SIG-M5 treated with dmso at 0.1 percent for 504 hours (cell line): ENCODE measurements around the gene ETV3.
A peak's percentile ranks its signal among the peaks of the same experiment; 100 is the strongest.

ENCODE experiments used
- DNase-seq: peaks from one replicate; lab custom pipeline; 2025; ENCODE audit not compliant: unreplicated experiment; lab: John Stamatoyannopoulos, UW

ETV3 gene

GRCh38 chr1:157140063-157140588, 1.9 kb upstream of the ETV3 start:
- no peak for DNase-seq

- peak; percentile 35 for DNase-seq
Observed at GRCh38 chr1:157139052-157139715, 989 bp upstream of the ETV3 start.

DNA sequence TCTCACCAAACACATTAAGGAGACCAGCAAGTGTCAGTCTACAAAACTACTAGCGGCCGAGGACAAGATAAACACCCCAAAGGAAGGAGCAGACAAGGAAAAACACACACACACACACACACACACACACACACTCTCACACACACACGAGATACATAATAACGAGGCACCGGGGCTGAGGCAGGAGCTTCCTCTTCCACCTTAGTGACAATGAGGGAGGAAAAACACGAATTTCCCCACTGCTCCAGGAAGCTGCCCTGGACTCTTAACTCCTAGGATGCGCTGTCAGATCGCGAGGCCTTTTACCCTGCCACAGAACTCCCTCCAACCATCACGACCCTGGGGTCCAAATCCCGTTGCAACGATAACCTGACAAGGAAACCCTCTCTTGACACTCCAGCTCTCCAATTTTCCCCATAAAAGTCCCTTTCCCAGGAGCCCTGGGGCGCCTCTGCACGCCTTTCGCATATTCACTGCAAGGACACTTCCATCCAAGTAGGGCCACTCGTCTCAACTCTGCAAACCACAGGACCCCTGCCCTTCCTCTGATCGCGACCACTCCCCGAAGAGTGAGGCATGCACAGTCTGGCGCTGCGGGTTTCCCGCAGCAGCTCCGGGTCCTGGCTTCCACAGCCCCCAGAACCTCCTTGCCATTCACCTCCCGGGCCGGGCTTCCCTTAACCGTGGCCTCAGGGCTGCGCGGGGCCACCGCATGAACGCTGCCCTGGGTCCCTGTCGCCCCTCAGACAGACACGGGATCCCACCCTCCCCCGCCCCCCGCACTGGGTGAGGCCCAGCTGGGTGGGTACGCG, 581 bp downstream of the ETV3 start:
- DNase-seq = peak; percentile 64

GRCh38 chr1:157137046-157137407, 1.2 kb downstream of the ETV3 start:
- DNase-seq = no peak

DNA sequence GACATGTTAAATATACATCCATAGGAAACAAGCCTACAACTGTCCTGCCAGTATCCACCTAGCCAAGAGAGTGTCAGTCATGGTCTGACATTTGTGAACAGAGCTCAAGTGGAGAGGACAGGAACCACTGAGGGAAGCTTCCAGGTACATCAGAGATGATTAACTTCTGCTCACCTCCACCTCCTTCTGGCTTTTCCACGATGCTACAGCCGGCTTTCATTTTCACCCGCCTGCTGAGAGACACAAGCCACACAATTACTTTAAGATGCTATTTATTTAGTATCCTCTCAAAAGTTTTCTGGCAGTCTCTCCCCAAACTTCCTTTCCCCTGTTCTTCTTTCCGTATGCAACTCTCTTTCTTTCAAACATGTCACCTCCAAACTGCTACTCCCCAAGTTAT, 2.1 kb downstream of the ETV3 start:
- no peak for DNase-seq

DNA sequence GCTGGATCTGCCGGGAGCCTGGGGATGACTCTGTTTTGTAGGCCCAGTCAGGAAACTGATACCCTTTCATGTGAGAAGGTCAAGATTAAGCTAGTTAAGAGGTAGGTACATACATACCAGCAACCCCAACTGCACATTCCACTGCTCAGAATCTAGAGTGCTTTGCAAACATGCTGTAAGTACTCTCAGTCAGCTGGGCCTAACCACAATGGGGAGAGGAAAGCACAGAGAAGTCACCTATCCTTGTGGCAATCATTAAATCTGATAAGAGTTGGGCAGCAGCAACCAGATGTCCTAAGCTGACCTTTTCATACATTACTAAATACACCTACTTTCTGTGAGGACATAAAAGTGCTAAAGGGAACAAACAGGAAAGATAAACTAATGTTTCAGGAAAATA, 2.5 kb downstream of the ETV3 start:
- DNase-seq = no peak

DNA sequence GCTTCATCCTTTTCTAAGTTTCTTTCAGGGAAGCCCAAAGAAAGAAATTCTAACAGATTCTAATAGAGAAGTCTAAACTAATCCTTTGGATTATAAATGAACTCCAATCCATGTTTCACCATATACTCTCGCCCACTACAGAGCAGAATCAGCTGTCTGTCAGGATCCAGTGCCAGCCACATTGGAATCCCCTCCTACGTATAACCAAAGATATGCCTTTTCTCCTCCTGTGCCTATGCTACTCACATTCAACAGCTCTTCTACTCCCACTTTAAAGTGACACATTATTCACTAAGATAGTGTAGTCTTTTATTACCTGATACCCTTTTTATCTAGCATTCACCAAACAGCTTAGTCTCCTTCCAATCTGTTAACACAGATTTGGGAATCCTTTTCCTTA, 3.1 kb downstream of the ETV3 start:
- DNase-seq = no peak

GRCh38 chr1:157134442-157134841, 3.8 kb downstream of the ETV3 start:
- no peak for DNase-seq

- no peak for DNase-seq
Observed at GRCh38 chr1:157133426-157133825, 4.8 kb downstream of the ETV3 start.

- DNase-seq = peak; percentile 59
Observed at GRCh38 chr1:157132616-157133167, 5.5 kb downstream of the ETV3 start.

GRCh38 chr1:157132111-157132510, 6.1 kb downstream of the ETV3 start:
- no peak for DNase-seq

- no peak for DNase-seq
Observed at GRCh38 chr1:157131281-157131680, 6.9 kb downstream of the ETV3 start.

GRCh38 chr1:157124855-157125254, 13.3 kb downstream of the ETV3 start:
- DNase-seq = no peak

GRCh38 chr1:157119448-157119847, 18.7 kb downstream of the ETV3 start:
- no peak for DNase-seq

- DNase-seq = no peak
Observed at GRCh38 chr1:157119008-157119407, 19.2 kb downstream of the ETV3 start.

DNA sequence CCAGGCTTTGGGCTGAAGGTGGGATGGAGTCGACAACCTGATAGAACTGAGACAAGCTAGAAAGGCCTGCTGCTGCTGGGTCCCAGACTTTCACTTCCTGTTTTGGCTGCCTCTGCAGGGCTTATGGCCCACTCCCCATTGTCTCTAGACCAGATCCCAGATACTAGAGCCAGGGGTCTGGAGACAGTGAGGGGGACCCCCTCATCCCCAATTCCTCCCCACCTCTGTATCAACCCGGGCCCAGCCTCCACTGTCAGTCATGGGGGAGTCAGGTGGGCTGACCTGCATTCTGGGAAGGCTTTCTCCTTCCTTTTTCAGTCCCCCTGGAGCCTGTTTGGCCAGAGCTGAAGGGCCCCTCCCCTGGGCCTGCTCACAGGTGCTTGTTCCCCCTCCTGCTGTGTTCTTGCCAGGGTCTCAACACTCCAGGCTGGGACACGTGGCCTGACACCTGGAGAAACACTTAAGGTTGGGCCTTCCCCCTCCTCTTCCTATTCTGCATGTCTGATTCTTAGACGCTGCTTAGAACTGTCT, 20.6 kb downstream of the ETV3 start:
- peak; percentile 69 for DNase-seq

DNA sequence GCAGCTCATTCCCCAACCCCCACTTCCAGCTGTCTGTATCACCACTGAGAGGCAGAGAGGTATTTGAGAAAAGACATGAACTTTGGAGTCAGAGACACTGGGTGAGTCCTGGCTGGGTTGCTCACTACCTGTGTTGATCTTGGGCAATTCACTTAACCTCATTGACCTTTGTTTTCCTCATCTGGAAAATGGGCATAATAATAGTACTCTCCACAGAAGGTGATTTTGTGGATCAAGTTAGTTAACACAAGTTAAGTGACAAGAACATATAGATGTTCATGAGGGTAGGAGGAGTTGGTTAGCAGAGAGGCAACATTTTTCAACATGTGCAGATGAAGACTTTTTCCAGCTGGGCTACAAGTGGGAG, 21.5 kb downstream of the ETV3 start:
- no peak for DNase-seq

GRCh38 chr1:157115851-157116736, 22.1 kb downstream of the ETV3 start:
- DNase-seq = no peak

GRCh38 chr1:157115429-157115838, 22.8 kb downstream of the ETV3 start:
- no peak for DNase-seq

DNA sequence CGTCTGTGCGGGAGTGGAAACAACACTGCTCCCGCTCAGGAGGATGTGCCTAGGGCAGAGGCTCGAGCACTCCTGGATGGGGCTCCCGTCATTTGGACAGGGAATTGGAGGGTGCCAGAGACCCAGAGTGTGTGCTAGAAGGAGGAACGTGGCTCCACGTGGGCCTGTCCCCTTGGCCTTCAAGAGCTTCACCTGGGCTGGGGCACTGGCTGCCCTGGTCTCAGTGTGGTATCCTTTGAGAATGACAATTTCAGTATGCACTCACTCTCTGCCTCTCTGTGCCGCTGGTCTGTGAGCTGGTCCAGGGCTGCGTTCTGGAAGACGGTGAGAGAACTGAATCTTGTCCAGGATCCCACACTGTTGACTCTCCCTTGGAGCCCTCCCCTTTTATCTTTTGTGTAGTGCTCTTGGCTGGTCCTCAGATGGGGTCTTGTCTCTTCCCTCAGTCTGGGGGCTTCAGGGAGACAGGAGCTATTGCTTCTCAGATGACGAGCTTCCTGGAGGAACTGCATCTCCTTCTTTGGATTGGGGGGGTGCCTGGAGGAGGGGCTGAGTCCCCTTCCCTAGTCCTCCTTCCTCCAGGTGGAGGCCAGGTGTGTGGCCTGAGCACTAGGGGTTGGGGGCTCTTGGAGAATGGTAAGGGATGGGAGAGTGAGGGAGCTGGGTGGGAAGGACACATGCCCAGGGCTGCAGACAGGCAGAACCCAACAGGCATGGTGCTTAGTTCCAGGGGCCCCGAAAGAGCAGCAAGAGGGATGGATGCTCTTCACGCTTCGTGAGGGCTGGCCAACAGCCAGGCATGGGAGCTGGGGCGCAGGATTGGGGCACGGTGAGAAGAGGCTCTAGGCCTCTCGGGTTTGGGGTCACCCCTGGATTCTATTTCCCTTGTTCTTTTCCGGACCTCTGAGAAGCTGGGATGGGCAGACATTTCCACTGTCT, 23.7 kb downstream of the ETV3 start:
- DNase-seq = no peak
